ENCODE data around the gene ACTA2. TPM values are rescaled to one million over a fixed set of nuclear protein-coding genes. Genes with fewer than 3 reads are reported as not detected.
A peak's percentile ranks its signal among the peaks of the same experiment; 100 is the strongest.

The ACTA2 gene
- total RNA-seq, 1 donor from 2014 or later, result 9.0 TPM

GRCh38 chr10:88986549-88987242 is 34.1 kb upstream of the ACTA2 start:
- Histone ChIP-seq H3K36me3 (ENCODE audit: control insufficient read depth, insufficient read depth, low read length) (no peaks in the 10 kb centered on the region), H3K4me3 (ENCODE audit: low read depth, low read length) (no peak overlapping the region), H3K27me3 (ENCODE audit: control insufficient read depth, insufficient read depth, low read length) (no peaks in the 10 kb centered on the region)
- DNase-seq (ENCODE audit: low read depth), result peak; percentile 45
- peak; percentile 34 for TF ChIP-seq CTCF (IDR thresholded peaks at IDR 0.05; ENCODE audit: insufficient read depth, low read length, severe bottlenecking)
- FAIRE-seq, result no peak

DNA sequence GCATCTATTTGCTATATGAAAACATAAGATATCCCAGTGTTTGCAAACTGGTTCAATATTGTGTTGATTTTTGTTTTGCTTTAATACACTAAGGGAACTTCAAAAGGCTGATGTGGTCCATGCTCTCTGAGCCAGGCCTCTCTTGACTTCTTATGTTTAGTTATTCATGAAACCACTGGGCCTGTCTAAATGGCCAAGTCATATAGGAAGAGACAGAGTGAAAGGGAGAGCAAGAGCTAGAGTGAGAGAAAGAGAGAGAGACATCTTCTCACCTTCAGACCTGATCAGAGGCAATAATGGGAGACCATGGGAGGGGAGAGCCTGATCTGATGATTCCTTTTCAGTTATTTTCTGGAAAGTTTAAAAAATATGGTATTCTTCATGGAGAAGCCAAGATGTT is 32.0 kb upstream of the ACTA2 start:
- Histone ChIP-seq H3K27me3 (ENCODE audit: control insufficient read depth, insufficient read depth, low read length) (no peaks in the 10 kb centered on the region), H3K4me3 (ENCODE audit: low read depth, low read length) (no peak overlapping the region), H3K36me3 (ENCODE audit: control insufficient read depth, insufficient read depth, low read length) (no peaks in the 10 kb centered on the region)
- FAIRE-seq, result no peak
- TF ChIP-seq CTCF (IDR thresholded peaks at IDR 0.05; ENCODE audit: insufficient read depth, low read length, severe bottlenecking), result no peak
- no peak for DNase-seq (ENCODE audit: low read depth)

DNA sequence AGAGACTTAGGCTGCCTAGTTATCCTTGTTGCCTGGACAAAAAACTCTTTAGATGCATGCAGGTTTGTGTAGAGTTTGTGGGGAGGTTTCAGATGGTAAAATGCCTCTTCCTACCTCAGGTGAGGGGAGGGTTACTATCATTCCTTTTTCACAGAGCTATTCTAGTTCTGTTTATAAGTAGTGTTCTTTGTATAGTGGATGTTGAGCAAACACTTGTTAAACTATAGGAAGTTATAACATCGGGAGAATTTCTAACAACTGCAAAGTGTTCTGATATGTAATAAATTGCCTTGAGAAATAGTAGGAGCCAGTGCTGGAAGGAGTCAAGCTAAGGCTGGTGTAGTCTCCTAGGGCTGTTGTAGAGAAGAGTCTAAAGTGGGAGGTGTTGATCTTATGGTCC is 31.4 kb upstream of the ACTA2 start:
- Histone ChIP-seq H3K36me3 (ENCODE audit: control insufficient read depth, insufficient read depth, low read length) (no peaks in the 10 kb centered on the region), H3K4me3 (ENCODE audit: low read depth, low read length) (no peak overlapping the region), H3K27me3 (ENCODE audit: control insufficient read depth, insufficient read depth, low read length) (no peaks in the 10 kb centered on the region)
- DNase-seq (ENCODE audit: low read depth) (no peak), FAIRE-seq (no peak)
- no peak for TF ChIP-seq CTCF (IDR thresholded peaks at IDR 0.05; ENCODE audit: insufficient read depth, low read length, severe bottlenecking)

DNA sequence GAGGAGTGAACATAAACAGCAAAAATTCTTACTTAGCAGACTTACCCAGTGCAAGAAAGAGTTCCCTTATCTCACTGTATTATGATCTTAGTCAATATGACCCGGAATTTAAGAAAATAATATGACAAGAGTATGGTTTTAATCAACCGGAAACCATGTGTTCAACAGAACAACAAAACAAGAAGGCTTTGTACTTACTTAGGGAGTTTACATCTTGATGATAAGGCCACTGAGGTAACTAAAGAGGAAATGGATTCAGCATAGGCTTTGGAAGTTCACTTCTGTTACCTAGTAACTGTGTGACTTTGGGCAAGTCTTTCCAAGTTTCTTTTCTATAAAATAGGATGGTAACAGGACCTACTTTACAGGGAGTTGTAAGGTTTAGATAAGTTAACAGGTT is 30.6 kb upstream of the ACTA2 start:
- DNase-seq (ENCODE audit: low read depth) (no peak), FAIRE-seq (no peak)
- Histone ChIP-seq H3K4me3 (ENCODE audit: low read depth, low read length) (no peak overlapping the region), H3K36me3 (ENCODE audit: control insufficient read depth, insufficient read depth, low read length) (no peaks in the 10 kb centered on the region), H3K27me3 (ENCODE audit: control insufficient read depth, insufficient read depth, low read length) (no peaks in the 10 kb centered on the region)
- TF ChIP-seq CTCF (IDR thresholded peaks at IDR 0.05; ENCODE audit: insufficient read depth, low read length, severe bottlenecking), result no peak

- no peak for TF ChIP-seq CTCF (IDR thresholded peaks at IDR 0.05; ENCODE audit: insufficient read depth, low read length, severe bottlenecking)
- Histone ChIP-seq H3K27me3 (ENCODE audit: control insufficient read depth, insufficient read depth, low read length) (no peaks in the 10 kb centered on the region), H3K4me3 (ENCODE audit: low read depth, low read length) (no peak overlapping the region), H3K36me3 (ENCODE audit: control insufficient read depth, insufficient read depth, low read length) (no peaks in the 10 kb centered on the region)
- FAIRE-seq, result no peak
- no peak for DNase-seq (ENCODE audit: low read depth)
These were observed 29.8 kb upstream of the ACTA2 start for GRCh38 chr10:88982366-88982765.

DNA sequence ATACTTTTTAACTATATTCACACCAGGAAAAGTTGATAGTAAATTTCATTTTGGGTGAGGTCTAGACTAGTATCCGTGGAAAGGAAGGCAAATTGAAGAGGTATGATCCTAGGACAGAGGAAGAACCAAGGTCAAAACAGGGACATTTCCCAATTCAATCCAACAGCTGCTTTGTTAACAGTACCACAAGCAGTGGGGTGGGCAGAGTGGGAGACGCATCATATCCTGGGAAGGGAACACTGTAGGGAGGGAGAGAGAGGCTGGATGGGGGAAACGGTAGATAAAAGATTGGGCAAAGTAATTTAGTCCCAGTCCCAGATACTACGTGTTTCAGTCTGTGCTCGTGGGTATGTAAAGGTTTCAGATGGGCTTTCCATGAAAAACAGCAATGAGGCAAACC is 28.9 kb upstream of the ACTA2 start:
- Histone ChIP-seq H3K36me3 (ENCODE audit: control insufficient read depth, insufficient read depth, low read length) (no peaks in the 10 kb centered on the region), H3K4me3 (ENCODE audit: low read depth, low read length) (no peak overlapping the region), H3K27me3 (ENCODE audit: control insufficient read depth, insufficient read depth, low read length) (no peaks in the 10 kb centered on the region)
- FAIRE-seq, result no peak
- no peak for TF ChIP-seq CTCF (IDR thresholded peaks at IDR 0.05; ENCODE audit: insufficient read depth, low read length, severe bottlenecking)
- no peak for DNase-seq (ENCODE audit: low read depth)

Data from bronchial epithelial cell (primary cell).